ENCODE data around the gene SPATA31C2.
"Not testable (repeated sequence)": the region's sequence is repeated elsewhere in the genome, so short reads cannot be mapped to it uniquely, and the experiment has no call there.

DNA sequence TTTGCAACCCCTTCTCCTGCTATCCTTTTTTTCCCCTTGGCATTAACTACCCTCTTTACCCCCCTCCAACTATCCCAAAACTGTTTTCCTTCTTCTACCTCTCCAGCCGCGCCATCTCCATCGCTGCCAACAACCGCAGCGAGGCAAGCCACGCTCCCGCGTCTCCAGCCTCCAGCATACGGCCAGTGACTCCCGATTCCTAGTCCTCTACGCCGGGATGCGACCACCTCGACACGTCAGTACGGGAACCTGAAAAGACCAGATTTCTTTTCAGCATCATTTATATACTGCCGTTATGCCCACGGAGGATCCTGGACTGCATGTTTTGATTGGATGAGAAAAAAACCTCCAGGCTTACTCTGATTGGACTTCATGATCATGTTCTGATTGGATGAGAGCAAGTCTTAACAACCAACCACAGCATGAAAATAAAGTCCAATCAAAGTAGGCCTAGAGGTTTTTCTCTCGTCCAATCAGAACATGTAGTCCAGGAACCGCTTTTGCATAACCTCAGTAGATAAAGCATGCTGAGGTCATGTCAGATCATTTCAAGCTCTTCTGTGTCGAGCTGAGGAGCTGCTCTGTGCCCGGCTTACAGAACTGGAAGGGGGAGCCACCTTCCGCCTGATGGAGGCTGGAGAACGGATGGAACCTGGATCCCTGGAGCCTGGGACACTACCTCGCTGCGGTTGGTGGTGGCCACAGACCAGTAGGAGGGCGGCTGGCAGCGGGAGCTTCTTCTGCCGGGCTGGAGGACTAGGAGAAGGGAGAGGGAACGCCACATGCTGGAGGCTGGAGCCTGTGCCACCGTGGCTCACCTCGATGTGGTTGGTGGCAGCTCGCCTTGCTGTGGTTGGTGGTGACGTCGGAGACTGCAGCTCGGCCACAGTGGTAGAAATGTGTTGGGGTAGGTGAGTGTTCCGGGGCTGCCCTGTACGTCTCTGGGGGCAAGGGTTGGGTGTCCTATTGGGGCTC is 24.8 kb downstream of the SPATA31C2 start:
- not testable (repeated sequence) for TF ChIP-seq POLR2AphosphoS5 (IDR thresholded peaks at IDR 0.05; ENCODE audit: low read depth, low read length); TAF1 (IDR thresholded peaks at IDR 0.05; ENCODE audit: low read depth, low read length); POLR2A (IDR thresholded peaks at IDR 0.05; ENCODE audit: low read depth, low read length); PAX5 (IDR thresholded peaks at IDR 0.05; ENCODE audit: insufficient read depth, low read length, severe bottlenecking)

All from GM12891 (cell line).